HG02973 (cell line): ENCODE measurements around the gene ACTR3.
A peak's percentile ranks its signal among the peaks of the same experiment; 100 is the strongest.
"Not testable (repeated sequence)": the region's sequence is repeated elsewhere in the genome, so short reads cannot be mapped to it uniquely, and the experiment has no call there.

Experiments used
- ATAC-seq: cut with Tn5 transposase; IDR thresholded peaks from one replicate; pipeline ENCODE4 v1.9.1; 2021; ENCODE audit warnings: moderate library complexity; ENCODE audit not compliant: unreplicated experiment

Gene ACTR3

GRCh38 chr2:113901943-113902342 is 12.1 kb downstream of the ACTR3 start:
- peak; percentile 41 for ATAC-seq

- ATAC-seq = no peak
These were observed 16.0 kb downstream of the ACTR3 start for GRCh38 chr2:113905886-113906285.

GRCh38 chr2:113906647-113907046 is 16.8 kb downstream of the ACTR3 start:
- ATAC-seq = no peak

GRCh38 chr2:113907297-113907696 is 17.4 kb downstream of the ACTR3 start:
- ATAC-seq = no peak

GRCh38 chr2:113910110-113910717 is 20.3 kb downstream of the ACTR3 start:
- no peak for ATAC-seq

- ATAC-seq = no peak
These were observed 21.2 kb downstream of the ACTR3 start for GRCh38 chr2:113910967-113911678.

- ATAC-seq = no peak
These were observed 25.4 kb downstream of the ACTR3 start for GRCh38 chr2:113915082-113915819.

- ATAC-seq = no peak
These were observed 28.3 kb downstream of the ACTR3 start for GRCh38 chr2:113918229-113918628.

GRCh38 chr2:113920996-113921395 is 31.1 kb downstream of the ACTR3 start:
- ATAC-seq = no peak

GRCh38 chr2:113922335-113922734 is 32.4 kb downstream of the ACTR3 start:
- ATAC-seq = no peak

GRCh38 chr2:113922784-113923183 is 32.9 kb downstream of the ACTR3 start:
- no peak for ATAC-seq

GRCh38 chr2:113925884-113926283 is 36.0 kb downstream of the ACTR3 start:
- no peak for ATAC-seq

- ATAC-seq = no peak
These were observed 36.4 kb downstream of the ACTR3 start for GRCh38 chr2:113926314-113926713.

- ATAC-seq = no peak
These were observed 40.6 kb downstream of the ACTR3 start for GRCh38 chr2:113930448-113930847.

- no peak for ATAC-seq
These were observed 47.6 kb downstream of the ACTR3 start for GRCh38 chr2:113937501-113937900.

GRCh38 chr2:113940891-113941290 is 51.0 kb downstream of the ACTR3 start:
- ATAC-seq = no peak

GRCh38 chr2:113945784-113946183 is 55.9 kb downstream of the ACTR3 start:
- not testable (repeated sequence) for ATAC-seq

GRCh38 chr2:113950906-113951305 is 61.0 kb downstream of the ACTR3 start:
- ATAC-seq = not testable (repeated sequence)

GRCh38 chr2:113961000-113961399 is 71.1 kb downstream of the ACTR3 start:
- no peak for ATAC-seq

GRCh38 chr2:113962692-113963480 is 73.0 kb downstream of the ACTR3 start:
- no peak for ATAC-seq

GRCh38 chr2:113963965-113964364 is 74.1 kb downstream of the ACTR3 start:
- no peak for ATAC-seq
